Measurements from ENCODE around the gene SAMD8. TPM values are rescaled to one million over a fixed set of nuclear protein-coding genes. Genes with fewer than 3 reads are reported as not detected.

Gene SAMD8
- total RNA-seq, 4 donors from 2014 or later, result 19.0 to 28.0 (median 27.5) TPM

DNA sequence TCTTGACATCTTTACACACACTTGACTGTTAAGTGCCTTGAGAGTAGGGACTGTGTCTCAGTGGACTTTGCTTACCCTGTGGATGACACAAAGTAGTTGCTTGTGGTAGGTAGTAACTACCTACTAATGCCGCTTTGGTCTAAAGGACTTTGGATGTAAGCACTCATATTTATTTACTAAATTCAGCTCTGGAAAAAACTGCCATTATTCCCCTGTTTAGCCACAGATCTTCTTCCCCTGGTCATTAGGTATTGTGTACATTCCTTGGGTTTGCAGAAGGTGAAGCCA, 96.3 kb downstream of the SAMD8 start:
- 94% methylated on average over 1 of the region's 1 CpG for WGBS
- DNase-seq (ENCODE audit: extremely low spot score), result no peak
- Histone ChIP-seq H3K4me3 (no peak overlapping the region), H3K9me3 (no peaks in the 10 kb centered on the region), H3K27me3 (no peaks in the 10 kb centered on the region), H3K36me3 (peaks cover 0 to 11% (median 6%) of the 10 kb centered on the region in 4 donors), H3K4me1 (peaks cover 32 to 49% (median 45%) of the 10 kb centered on the region in 4 donors), H3K27ac (replicated peaks in 1 of 4) (peak overlapping the region; percentile 96 to 99 (median 98))
- TF ChIP-seq, protein P1, sequence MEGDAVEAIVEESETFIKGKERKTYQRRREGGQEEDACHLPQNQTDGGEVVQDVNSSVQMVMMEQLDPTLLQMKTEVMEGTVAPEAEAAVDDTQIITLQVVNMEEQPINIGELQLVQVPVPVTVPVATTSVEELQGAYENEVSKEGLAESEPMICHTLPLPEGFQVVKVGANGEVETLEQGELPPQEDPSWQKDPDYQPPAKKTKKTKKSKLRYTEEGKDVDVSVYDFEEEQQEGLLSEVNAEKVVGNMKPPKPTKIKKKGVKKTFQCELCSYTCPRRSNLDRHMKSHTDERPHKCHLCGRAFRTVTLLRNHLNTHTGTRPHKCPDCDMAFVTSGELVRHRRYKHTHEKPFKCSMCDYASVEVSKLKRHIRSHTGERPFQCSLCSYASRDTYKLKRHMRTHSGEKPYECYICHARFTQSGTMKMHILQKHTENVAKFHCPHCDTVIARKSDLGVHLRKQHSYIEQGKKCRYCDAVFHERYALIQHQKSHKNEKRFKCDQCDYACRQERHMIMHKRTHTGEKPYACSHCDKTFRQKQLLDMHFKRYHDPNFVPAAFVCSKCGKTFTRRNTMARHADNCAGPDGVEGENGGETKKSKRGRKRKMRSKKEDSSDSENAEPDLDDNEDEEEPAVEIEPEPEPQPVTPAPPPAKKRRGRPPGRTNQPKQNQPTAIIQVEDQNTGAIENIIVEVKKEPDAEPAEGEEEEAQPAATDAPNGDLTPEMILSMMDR (IDR thresholded peaks at IDR 0.05), result no peak
- TF ChIP-seq EP300 (IDR thresholded peaks at IDR 0.05) (no peak), POLR2AphosphoS5 (IDR thresholded peaks at IDR 0.05) (no peak), POLR2A (IDR thresholded peaks at IDR 0.05; ENCODE audit: low read depth) (no peak)
- intact Hi-C loops (cut with DNase I), result no loop called here

GRCh38 chr10:75208181-75208580, 96.7 kb downstream of the SAMD8 start:
- Histone ChIP-seq H3K27me3 (no peaks in the 10 kb centered on the region), H3K4me1 (peaks cover 32 to 49% (median 45%) of the 10 kb centered on the region in 4 donors)

GRCh38 chr10:75209086-75209920, 97.8 kb downstream of the SAMD8 start:
- DNase-seq (ENCODE audit: extremely low spot score), result no peak

More at GRCh38 chr10:75208181-75208580, 96.7 kb downstream of the SAMD8 start:
- no peak overlapping the region for H3K4me3 ChIP-seq
- DNase-seq (ENCODE audit: extremely low spot score), result no peak
- TF ChIP-seq EP300 (IDR thresholded peaks at IDR 0.05) (no peak), POLR2A (IDR thresholded peaks at IDR 0.05; ENCODE audit: low read depth) (no peak), POLR2AphosphoS5 (IDR thresholded peaks at IDR 0.05) (peak; percentile 16 to 29)
- TF ChIP-seq, protein P1 (IDR thresholded peaks at IDR 0.05), result no peak
- peak overlapping the region; percentile 96 to 99 (median 98) for H3K27ac ChIP-seq (replicated peaks in 1 of 4)
- intact Hi-C loops (cut with DNase I), result no loop called here
- H3K36me3 ChIP-seq, result peaks cover 2 to 15% (median 10%) of the 10 kb centered on the region in 4 donors
- H3K9me3 ChIP-seq, result no peaks in the 10 kb centered on the region
- WGBS, result 54% methylated on average over 4 of the region's 4 CpGs

GRCh38 chr10:75209921-75210281, 98.4 kb downstream of the SAMD8 start:
- H3K27ac ChIP-seq (replicated peaks in 1 of 4), result peak overlapping the region; percentile 96 to 99 (median 98)
- 0% methylated on average over 14 of the region's 19 CpGs for WGBS
- peak; percentile 28 to 77 for TF ChIP-seq POLR2AphosphoS5 (IDR thresholded peaks at IDR 0.05)
- TF ChIP-seq, protein P1 (IDR thresholded peaks at IDR 0.05), result no peak
- peaks cover 41 to 60% (median 58%) of the 10 kb centered on the region in 4 donors for H3K4me1 ChIP-seq
- peak overlapping the region; percentile 74 to 99 (median 87) for H3K4me3 ChIP-seq
- H3K36me3 ChIP-seq, result peaks cover 15 to 32% (median 26%) of the 10 kb centered on the region in 4 donors
- no peaks in the 10 kb centered on the region for H3K27me3 ChIP-seq
- H3K9me3 ChIP-seq, result no peaks in the 10 kb centered on the region
- intact Hi-C loops (cut with DNase I), result no loop called here
- DNase-seq (ENCODE audit: extremely low spot score), result peak; percentile 95

More at GRCh38 chr10:75209086-75209920, 97.8 kb downstream of the SAMD8 start:
- H3K27ac ChIP-seq (replicated peaks in 1 of 4), result peak overlapping the region; percentile 96 to 99 (median 98)
- no peak for TF ChIP-seq EP300 (IDR thresholded peaks at IDR 0.05)
- TF ChIP-seq, protein P1 (IDR thresholded peaks at IDR 0.05), result no peak
- no peak for TF ChIP-seq POLR2A (IDR thresholded peaks at IDR 0.05; ENCODE audit: low read depth)
- no peak for TF ChIP-seq POLR2AphosphoS5 (IDR thresholded peaks at IDR 0.05)
- H3K4me1 ChIP-seq, result peaks cover 36 to 54% (median 52%) of the 10 kb centered on the region in 4 donors
- H3K9me3 ChIP-seq, result no peaks in the 10 kb centered on the region
- intact Hi-C loops (cut with DNase I), result no loop called here
- H3K36me3 ChIP-seq, result peaks cover 9 to 26% (median 20%) of the 10 kb centered on the region in 4 donors
- H3K4me3 ChIP-seq, result peak overlapping the region; percentile 74 to 99 (median 87)
- 78% methylated on average over 16 of the region's 16 CpGs for WGBS
- no peaks in the 10 kb centered on the region for H3K27me3 ChIP-seq

All from esophagus muscularis mucosa (tissue), 4 donors.